HEK293 (cell line): ENCODE data around the gene RNF2.

Experiments used
- CTCF ChIP-seq: fragments of 450-650 bp; formaldehyde crosslinking; IDR thresholded peaks from 2 replicates; pipeline ENCODE4 v1.5.1; 2016; ENCODE audit warnings: missing biosample characterization, missing genetic modification characterization
- MYNN ChIP-seq: fragments of 450-650 bp; formaldehyde crosslinking; IDR thresholded peaks from 2 replicates; pipeline ENCODE4 v1.5.1; 2016; ENCODE audit warnings: missing biosample characterization, missing genetic modification characterization, borderline replicate concordance
- PRDM4 ChIP-seq: fragments of 450-650 bp; formaldehyde crosslinking; IDR thresholded peaks from 2 replicates; pipeline ENCODE4 v1.5.1; 2017; ENCODE audit warnings: missing biosample characterization, missing genetic modification characterization
- YY1 ChIP-seq: fragments of 450-650 bp; formaldehyde crosslinking; IDR thresholded peaks from 2 replicates; pipeline ENCODE4 v1.5.1; 2018; ENCODE audit warnings: missing biosample characterization, missing genetic modification characterization
- ZNF18 ChIP-seq: fragments of 450-650 bp; formaldehyde crosslinking; IDR thresholded peaks from 2 replicates; pipeline ENCODE4 v1.5.1; 2016; ENCODE audit warnings: missing biosample characterization, missing genetic modification characterization
- ZNF624 ChIP-seq: fragments of 450-650 bp; formaldehyde crosslinking; IDR thresholded peaks from 2 replicates; pipeline ENCODE4 v1.5.1; 2017; ENCODE audit warnings: missing biosample characterization, missing genetic modification characterization

- TF ChIP-seq CTCF (tag by site-specific recombination) (no peak), MYNN (tag by site-specific recombination) (no peak), YY1 (no peak), ZNF624 (no peak), ZNF18 (no peak), PRDM4 (tag by site-specific recombination) (no peak)
These were observed 38.5 kb downstream of the RNF2 start for GRCh38 chr1:185083818-185084217.
